Right kidney (tissue), 9 donors: ENCODE data around the gene CLDN1.

ENCODE experiments used
- DNase-seq: peaks from one replicate; pipeline ENCODE4 v3.0.0-alpha.2; 2016
- long read RNA-seq, 8 donors: transcript quantifications; one replicate each; lab custom pipeline, GENCODE V29; 2026

The CLDN1 gene
- long read RNA-seq, donor 1, transcript CLDN1-201 (4 exons, 3,481 nt), result major isoform, 7 of 7 reads
- long read RNA-seq, donor 1, partial matches to known transcripts, result 0 of 7 reads
- long read RNA-seq, donor 1, other reads (novel, unspliced or antisense), result 0 of 7 reads
- long read RNA-seq, donor 2, transcript CLDN1-201 (4 exons, 3,481 nt), result major isoform, 9 of 9 reads
- long read RNA-seq, donor 2, partial matches to known transcripts, result 0 of 9 reads
- long read RNA-seq, donor 2, other reads (novel, unspliced or antisense), result 0 of 9 reads
- long read RNA-seq, donor 3, transcript CLDN1-201 (4 exons, 3,481 nt), result major isoform, 7 of 7 reads
- long read RNA-seq, donor 3, partial matches to known transcripts, result 0 of 7 reads
- long read RNA-seq, donor 3, other reads (novel, unspliced or antisense), result 0 of 7 reads
- long read RNA-seq, donor 4, transcript CLDN1-201 (4 exons, 3,481 nt), result major isoform, 15 of 15 reads
- long read RNA-seq, donor 4, partial matches to known transcripts, result 0 of 15 reads
- long read RNA-seq, donor 4, other reads (novel, unspliced or antisense), result 0 of 15 reads
- long read RNA-seq, donor 5, transcript CLDN1-201 (4 exons, 3,481 nt), result major isoform, 12 of 12 reads
- long read RNA-seq, donor 5, partial matches to known transcripts, result 0 of 12 reads
- long read RNA-seq, donor 5, other reads (novel, unspliced or antisense), result 0 of 12 reads
- long read RNA-seq, donor 6, transcript CLDN1-201 (4 exons, 3,481 nt), result major isoform, 27 of 35 reads
- long read RNA-seq, donor 6, partial matches to known transcripts, result 8 of 35 reads
- long read RNA-seq, donor 6, other reads (novel, unspliced or antisense), result 0 of 35 reads
- long read RNA-seq, donor 7, transcript CLDN1-201 (4 exons, 3,481 nt), result major isoform, 21 of 64 reads
- long read RNA-seq, donor 7, partial matches to known transcripts, result 15 of 64 reads
- long read RNA-seq, donor 7, other reads (novel, unspliced or antisense), result 28 of 64 reads
- long read RNA-seq, donor 8, transcript CLDN1-201 (4 exons, 3,481 nt), result major isoform, 15 of 15 reads
- long read RNA-seq, donor 8, partial matches to known transcripts, result 0 of 15 reads
- long read RNA-seq, donor 8, other reads (novel, unspliced or antisense), result 0 of 15 reads

- DNase-seq, result peak; percentile 93
Observed at GRCh38 chr3:190321789-190322603, at the start of gene CLDN1. TSS of gene CLDN1 (minus strand) at chr3:190322446. CDS start at chr3:190322206, 240 bp downstream.

GRCh38 chr3:190371152-190371551 is 48.9 kb upstream of the CLDN1 start:
- no peak for DNase-seq

DNA sequence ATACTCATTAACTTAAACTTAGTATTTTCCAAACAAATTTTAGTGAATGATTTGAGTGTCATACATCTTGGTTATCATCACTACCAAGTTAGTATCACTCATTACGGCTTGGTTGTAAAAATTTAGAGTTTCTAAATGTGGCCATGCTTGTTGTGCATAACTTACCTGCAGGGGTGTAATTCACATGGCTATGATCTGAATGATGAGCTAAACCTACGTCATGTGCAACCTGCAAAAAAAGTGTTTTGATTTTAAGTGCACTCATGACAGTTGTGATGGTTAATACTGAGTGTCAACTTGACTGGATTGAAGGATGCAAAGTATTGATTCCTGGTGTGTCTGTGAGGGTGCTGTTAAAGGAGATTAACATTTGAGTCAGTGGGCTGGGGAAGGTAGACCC is 48.1 kb upstream of the CLDN1 start:
- no peak for DNase-seq

DNA sequence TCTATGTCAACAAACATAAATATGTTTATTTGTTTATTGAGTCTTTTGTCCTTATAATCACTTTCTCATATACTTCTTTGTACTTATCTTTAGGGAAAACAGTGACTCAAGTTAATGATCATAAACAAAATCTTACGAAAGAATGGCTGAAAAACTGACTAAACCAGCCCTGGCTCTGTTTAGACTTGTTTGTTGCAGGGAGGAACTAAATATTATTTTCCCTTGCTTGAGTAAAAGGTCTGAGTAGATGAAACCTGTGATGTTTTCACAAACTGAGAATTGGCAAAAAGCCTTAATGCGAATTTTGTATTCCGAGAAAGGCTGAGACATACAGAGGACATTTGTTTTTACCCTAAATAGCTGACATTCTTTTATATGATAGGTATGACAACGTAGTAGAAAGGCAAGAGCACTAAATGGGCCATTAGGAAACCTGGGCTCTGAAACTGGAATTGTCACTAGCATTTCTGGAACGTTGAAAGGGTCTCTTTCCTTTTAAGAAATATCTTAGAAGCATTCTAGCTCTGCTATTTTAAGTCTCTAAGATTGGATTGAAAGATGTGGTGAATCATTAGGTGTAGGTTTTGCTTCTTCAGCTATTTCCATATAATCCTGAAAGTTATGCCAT is 47.5 kb upstream of the CLDN1 start:
- no peak for DNase-seq

DNA sequence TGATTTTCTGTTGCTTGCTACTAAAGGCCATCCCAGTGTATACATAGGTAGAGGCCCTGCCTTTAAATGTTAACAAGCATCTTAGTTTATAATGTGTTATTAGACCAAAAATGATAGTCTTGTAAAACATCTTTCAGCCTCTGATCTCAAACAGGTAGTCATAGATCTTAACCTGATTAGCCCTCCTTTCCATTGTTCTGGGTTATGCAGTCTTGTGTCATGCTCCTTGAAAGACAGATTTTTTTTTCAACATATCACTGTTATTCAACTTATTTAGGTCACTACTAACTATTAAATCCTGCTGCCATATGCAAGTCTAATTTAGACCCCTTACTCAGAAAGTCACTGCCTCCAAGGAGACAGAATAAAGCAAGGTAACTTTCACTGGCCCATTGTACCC is 46.6 kb upstream of the CLDN1 start:
- no peak for DNase-seq

DNA sequence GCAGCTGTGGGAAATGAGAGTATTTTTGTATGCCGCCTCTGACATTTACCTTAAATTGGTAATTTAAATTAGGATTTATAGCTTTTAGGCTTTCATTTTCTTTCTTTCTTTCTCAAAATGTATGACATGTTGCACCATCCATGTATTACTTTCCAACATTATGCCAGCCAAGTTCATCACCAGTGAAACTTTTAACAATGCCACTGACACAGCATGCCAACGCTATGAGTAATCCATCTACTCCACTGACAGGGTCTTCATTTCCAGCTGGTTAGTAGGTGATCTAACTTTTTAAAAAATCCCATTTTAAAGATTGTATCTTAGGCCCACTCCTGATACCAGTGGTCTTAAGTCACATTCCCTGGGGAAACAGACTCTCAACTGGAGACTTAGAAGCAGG is 43.9 kb upstream of the CLDN1 start:
- DNase-seq, result no peak

DNA sequence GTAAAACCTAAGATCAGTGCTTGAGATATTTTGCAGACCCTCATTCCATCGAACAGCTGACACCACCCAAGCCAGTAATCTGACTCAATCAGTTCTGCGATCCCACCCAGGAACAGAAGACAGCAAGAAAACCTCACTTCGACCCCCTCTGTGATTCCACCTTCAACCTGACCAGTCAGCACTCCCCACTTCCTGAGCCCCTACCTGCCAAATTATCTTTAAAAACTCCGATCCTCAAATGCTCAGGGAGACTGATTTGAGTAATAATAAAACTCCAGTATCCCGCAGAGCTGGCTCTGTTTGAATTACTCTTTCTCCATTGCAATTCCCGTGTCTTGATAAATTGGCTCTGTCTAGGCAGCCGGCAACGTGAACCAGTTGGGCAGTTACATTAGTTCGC is 40.0 kb upstream of the CLDN1 start:
- no peak for DNase-seq

DNA sequence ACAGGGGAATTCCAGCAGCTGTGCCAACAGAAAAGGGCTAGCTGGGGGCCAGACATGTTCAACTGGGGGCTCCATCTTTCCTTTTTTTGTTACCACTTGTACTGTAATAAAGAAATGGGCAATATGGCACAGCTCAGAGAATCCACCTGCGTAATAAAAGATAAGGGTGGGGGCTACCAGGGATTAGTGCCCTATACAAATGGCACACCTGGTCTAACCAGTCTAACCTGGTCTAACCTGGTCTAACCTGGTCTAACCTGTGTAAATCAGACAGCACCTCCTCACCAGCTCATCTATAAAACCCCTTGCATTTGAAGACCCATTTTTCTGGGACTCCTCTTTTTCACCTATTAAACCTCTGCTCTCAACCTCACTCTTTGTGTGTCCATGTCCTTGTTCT is 39.5 kb upstream of the CLDN1 start:
- no peak for DNase-seq

GRCh38 chr3:190360228-190360627 is 38.0 kb upstream of the CLDN1 start:
- no peak for DNase-seq

- no peak for DNase-seq
Observed at GRCh38 chr3:190359813-190360212, 37.6 kb upstream of the CLDN1 start.

DNA sequence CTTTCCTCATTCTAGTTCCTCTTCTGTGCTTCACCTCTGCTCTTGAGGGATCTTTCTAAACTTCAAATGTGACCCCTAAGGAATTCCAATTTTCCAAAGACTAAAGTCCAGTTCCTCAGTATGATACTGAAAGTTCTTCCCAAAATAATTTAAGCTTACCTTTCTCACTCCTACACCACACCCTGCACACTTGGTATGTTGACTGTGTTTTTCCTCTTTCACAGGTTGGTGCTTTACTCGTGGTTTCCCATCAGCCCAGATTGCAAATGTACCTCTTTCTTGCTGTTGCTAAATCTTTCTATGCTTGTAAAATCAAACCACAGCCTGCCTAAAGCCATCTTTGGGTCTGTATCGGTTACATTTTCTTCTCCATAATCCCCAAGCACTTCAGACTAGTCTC is 35.2 kb upstream of the CLDN1 start:
- no peak for DNase-seq

DNA sequence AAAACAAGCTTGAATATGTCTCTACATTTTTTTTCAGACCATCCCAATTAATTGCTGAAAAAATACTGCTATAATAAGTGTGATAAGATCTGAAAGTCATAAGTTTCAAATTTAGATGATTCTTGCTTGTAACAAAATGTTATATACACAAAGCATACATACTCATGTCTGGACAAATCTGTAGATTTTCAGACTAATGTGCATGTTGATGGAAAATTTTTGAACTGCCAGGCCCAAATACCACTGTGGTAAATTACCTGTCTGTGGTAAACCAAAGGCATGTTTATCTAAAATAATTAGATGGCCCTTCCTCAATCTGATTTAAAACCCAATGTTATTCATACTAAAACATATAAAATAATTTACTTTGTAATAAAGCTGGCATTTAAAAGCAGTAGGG is 34.0 kb upstream of the CLDN1 start:
- no peak for DNase-seq

DNA sequence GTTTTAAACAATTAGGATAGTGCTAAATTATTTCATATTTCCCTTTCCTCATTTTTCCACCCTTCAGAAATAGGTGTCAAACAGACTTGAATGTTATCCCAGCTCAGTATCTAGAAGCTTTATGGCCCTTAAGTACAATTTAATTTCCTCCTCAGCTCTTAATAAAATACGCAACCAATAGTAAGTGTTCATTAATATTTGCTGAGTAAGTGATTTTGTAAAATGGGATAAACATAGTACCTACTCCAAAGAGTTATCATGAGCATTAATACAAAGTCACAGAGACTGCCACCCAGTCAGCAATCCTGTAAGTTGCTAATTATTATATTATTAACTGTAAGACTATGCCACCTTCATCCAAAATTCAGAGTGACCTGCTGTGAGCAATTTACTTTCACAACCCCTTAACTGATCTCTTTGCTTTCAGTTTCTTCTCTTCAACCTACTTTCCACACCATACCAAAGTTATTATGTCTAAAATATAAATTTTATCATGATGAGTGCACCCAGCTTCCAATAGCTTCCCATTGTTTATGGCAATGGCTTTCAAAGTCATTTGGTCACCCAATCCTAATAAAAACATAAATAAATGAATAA is 30.7 kb upstream of the CLDN1 start:
- DNase-seq, result no peak

GRCh38 chr3:190346541-190346940 is 24.3 kb upstream of the CLDN1 start:
- no peak for DNase-seq

- no peak for DNase-seq
Observed at GRCh38 chr3:190345878-190346277, 23.6 kb upstream of the CLDN1 start.

DNA sequence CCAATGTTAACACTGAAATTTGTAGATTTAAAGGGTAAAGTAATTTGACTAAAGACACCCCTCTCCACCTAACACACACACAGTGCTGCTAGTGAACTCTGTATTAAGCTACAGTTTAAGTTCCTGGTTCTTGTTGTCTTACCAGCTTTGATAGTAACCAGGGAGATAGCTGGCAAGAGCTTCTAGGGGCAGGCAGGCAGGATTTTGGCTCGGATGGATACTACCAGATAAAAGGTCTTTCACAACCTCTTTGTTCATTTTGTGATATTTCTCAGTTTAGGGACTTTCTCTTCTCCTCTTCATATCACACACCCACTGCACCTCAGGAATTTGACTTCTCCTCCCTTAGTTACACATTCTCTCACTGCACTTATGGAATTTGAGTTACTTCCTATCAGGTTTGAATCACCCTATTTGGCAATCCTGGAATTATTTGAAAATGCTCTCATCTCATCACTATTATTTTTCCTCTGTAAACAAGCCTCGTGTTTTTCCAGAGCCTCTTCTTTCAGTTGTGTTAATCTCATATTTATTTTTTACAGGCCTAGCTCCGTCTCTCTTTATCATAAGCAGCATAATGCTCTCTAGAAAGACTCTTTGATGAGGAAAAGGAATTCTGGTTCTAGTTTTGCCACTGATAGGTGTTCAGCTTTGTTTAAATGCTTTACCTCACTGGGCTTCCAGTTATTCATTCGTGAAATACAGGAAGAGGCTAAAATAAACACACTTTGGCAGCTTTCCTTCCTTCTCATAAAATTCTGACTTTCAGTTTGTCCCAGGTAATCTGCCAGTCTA is 23.0 kb upstream of the CLDN1 start:
- DNase-seq, result peak; percentile 37

DNA sequence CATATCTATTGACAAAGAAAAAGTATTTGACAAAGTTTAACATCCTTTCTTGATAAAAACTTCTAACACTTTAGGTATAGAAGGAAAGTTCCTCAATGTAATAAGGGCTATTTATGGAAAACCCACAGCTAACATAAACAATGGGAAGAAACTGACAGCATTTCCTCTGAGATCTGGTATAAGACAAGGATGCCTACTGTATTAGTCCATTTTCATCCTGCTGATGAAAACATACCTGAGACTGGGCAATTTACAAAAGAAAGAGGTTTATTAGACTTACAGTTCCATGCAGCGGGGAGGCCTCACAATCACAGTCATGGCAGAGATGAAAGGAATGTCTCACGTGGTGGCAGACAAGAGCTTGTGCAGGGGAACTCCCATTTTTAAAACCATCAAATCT is 17.8 kb upstream of the CLDN1 start:
- no peak for DNase-seq

GRCh38 chr3:190339130-190339529 is 16.9 kb upstream of the CLDN1 start:
- DNase-seq, result no peak

- DNase-seq, result no peak
Observed at GRCh38 chr3:190338717-190339116, 16.5 kb upstream of the CLDN1 start.

GRCh38 chr3:190337301-190337700 is 15.1 kb upstream of the CLDN1 start:
- no peak for DNase-seq
